NCI-H2171 treated with DMSO at 0.1 percent for 48 hours (cell line): ENCODE data around the gene COL5A3.
"Not testable (repeated sequence)": the region's sequence is repeated elsewhere in the genome, so short reads cannot be mapped to it uniquely, and the experiment has no call there.

ENCODE experiments used
- DNase-seq: peaks from one replicate; lab custom pipeline; 2025; lab: John Stamatoyannopoulos, UW

The COL5A3 gene

DNA sequence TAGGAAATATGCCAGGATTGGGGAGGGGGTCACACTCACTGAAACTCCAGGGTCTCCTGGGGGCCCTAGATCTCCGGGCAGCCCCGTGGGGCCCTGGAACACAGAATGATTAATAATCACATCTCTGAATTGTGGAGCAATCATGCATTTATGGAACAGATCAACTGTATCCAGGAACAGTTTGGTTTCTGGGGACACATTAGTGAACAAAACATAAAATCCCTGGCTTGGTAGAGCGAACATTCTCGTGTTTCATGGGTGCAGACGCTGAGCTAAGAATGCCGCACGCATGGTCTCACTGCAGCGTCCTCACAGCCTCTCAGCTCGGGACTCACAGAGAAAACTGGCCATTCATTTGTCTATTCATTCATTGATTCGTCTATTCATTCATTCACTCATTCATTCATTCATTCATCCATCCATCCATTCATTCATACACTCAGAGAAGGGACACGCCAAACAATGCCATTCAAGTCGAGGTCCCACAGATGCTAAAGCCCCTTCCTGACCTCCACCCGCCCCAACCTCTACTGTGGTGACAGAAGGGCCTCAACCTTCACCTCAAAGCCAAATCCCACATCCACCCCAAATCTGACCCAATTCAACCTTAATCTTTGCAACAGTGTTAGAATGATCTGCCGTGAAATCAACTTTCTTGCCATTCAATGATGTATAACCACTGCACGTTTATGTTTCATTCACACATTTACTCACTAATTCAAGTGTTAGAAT lies 39.0 kb downstream of the COL5A3 start:
- no peak for DNase-seq

DNA sequence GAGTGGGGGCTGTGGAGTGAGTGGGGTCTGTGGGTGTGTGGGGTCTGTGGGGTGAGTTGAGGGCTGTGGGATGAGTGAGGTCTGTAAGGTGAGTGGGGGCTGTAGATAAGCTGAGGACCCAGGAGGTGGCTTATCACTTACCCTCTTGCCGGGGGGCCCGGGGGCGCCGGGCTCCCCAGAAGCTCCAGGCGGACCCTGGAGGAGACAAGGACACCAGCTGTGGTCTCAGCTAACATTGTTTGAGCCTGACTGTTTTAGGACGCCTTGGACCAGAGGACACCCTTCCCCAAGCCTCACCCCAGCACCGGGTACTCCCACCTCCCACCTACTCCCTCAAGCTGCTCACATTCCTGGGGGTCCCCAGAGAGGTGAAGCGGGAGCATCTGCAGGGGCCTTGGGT lies 39.8 kb downstream of the COL5A3 start:
- no peak for DNase-seq

DNA sequence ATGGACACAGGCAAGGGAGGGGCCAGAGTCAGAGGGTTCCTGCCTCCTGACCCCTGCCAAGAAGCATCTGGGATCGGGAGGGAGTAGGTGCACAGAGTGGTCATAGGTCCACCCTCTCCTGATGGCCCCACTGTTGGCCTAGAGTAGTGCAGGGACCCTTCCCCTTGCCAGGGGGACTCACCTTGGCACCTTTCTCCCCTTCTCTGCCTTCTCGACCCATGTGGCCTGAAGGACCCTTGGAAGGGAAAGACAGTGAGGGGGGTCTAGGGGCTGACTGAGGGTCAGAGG lies 40.7 kb downstream of the COL5A3 start:
- no peak for DNase-seq

DNA sequence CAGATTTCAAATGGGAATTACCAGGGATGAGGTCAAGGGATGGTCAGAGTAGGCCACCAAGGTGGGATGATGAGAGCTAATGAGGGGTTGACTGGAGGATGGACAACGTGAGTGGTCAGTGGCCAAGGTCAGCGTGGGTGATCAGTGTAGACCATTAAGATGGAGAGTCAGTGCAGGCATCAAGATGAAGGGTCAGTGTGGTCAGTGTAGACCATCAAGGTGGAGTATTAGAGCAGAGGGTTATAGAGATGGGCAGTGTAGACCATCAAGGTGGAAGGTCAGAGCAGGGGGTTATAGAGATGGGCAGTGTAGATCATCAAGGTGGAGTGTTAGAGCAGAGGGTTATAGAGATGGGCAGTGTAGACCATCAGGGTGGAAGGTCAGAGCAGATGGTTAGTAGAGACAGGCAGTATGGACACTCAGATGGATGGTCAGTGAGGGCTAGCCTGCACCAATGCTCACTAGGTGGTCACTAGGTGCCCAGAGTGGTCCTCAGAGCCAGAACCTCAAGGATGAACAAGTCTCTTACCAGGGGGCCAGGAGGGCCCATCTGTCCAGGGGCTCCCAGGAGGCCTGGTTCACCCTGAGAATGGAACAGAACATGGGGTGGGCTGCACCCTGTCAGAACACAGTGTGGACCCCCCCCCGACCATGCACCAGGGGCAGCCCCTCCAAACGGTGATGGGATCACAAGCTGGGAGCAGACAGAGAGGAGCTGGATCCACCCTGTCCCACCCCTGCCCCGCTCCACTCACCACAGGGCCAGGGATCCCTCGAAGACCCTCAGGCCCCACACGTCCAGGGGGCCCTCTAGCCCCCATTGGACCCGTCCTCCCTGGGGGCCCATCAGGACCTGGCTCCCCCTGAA lies 41.2 kb downstream of the COL5A3 start:
- no peak for DNase-seq

DNA sequence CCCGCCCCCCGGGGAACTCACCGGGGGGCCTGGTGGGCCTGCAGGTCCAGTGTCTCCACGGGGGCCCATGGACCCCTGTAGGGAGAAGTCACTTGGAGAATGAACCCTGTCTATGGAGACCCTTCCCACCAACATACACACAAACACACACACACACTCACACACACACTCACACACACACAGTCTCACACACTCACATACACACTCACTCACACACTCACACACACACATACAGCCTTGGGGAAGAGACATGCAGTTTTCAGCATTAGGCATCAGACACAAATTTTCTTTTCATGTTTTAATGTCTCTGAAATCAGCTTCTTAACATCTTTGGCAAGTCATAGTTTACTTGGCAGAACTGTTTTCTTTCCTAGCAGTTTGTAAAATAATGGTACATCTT lies 43.0 kb downstream of the COL5A3 start:
- DNase-seq, result no peak

DNA sequence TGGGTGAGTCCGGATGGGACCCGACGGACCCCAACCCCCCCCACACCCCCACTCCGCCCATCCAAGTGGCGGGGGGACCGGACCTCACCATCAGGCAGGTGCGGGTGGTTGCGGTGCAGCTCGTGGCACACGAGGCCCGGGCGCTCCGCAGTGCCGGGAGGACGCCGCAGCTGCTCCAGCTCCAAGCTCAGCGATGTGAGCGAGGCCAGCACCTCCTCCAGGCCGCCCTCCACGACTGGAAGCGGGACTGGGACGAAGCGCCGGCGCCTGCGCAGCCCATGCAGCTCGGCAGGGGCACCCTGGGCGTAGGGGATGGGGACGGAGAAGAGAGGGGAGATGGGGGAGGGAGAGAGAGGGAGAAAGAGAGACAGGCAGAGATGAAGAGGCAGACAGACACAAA lies 43.9 kb downstream of the COL5A3 start:
- DNase-seq, result no peak

DNA sequence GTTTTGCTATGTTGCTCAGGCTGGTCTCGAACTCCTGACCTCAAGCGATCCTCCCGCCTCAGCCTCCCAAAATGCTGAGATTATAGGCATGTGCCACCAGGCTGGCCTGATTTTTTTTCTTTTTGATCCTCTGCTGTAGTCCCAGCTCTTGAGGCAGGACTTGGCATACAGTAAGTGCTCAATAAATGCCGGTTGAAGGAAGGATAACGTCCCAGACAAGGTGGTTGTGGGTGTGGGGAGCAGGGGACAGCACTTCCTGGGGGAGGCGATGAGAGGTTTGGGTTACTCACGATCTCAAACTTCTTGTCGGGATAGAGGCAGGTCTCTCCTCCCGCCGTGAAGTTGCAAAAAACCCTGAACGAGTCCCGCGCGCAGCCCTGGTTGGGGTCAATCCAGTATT lies 44.3 kb downstream of the COL5A3 start:
- no peak for DNase-seq

DNA sequence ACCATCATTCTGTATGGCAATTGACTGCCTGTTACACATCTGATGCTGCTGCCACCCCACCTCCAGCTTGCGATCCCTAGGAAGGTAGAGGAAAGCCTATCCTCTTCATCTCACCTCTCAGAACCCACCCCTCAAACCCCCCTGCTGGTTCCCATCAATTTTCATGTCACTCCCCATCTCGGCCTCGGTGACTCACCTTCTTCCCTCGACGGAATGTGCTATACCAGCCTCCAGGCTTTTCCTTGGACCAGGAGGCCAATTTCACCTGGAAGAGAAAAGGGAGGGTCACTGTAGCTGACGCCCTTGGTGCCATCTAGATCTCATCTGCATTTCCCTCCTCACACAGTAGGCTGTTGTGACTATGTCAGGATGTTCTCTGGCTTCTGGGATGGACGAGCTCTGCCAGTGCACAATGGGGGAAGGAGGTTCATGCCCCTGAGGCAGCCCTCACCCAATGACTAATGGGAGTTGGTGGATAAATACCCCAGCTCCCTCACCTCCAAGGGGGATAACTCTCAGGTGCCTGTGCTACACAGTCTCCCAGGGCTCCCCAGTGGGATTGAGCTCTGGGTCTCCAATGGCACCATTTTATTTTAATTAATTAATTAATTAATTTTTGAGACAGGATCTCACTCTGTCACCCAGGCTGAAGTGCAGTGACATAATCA lies 47.5 kb downstream of the COL5A3 start:
- no peak for DNase-seq

DNA sequence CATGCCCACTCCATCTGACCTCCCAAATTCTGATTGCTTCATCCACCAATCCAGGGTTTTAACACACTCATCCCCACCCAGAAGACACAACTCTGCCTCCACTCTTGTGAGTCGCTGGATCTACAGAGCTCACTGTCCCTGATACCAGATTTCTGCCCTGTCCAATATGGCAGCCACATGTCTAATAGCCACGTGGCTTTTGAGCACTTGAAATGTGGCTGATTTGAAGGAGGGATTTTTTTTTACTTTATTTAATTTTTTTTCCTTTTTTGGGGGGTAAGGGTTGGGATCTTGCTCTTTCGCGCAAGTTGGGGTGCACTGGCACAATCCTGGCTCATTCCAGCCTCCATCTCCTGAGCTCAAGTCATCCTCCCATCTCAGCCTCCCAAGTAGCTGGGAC lies 49.2 kb downstream of the COL5A3 start:
- DNase-seq, result no peak

DNA sequence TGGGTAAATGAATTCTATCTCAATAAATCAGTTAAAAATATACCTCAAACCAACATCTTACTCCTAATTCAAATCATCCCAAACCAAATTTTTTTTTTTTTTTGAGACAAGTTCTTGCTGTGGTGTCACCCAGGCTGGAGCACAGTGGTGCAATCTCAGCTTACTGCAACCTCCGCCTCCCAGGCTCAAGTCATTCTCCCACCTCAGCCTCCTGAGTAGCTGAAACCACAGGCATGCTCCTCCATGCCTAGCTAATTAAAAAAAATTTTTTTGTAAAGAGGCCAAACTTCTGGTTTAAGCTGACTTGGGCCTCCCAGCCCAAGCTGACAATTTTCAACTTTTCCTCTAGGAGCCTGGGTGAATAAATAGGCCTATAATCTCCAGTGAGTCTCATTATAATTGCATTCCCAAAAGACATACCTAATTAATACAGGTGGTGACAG lies 51.9 kb downstream of the COL5A3 start:
- DNase-seq, result no peak

DNA sequence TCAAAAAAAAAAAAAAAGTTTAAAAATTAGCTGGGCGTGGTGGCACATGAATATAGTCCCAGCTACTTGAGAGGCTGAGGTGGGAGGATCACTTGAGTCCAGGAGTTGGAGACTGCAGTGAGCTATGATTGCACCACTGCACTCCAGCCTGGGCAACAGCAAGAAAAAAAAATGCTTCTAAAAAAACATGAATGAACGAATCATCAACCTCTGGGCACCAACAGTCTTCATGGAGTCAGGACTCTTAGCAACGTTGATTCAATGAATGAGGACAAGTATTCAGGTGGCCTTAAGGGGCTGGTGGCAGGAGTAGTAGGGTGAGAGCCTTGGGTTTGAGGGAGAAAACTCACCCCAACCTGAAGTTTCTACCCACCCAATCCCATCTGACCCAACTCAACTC lies 53.3 kb downstream of the COL5A3 start:
- no peak for DNase-seq

DNA sequence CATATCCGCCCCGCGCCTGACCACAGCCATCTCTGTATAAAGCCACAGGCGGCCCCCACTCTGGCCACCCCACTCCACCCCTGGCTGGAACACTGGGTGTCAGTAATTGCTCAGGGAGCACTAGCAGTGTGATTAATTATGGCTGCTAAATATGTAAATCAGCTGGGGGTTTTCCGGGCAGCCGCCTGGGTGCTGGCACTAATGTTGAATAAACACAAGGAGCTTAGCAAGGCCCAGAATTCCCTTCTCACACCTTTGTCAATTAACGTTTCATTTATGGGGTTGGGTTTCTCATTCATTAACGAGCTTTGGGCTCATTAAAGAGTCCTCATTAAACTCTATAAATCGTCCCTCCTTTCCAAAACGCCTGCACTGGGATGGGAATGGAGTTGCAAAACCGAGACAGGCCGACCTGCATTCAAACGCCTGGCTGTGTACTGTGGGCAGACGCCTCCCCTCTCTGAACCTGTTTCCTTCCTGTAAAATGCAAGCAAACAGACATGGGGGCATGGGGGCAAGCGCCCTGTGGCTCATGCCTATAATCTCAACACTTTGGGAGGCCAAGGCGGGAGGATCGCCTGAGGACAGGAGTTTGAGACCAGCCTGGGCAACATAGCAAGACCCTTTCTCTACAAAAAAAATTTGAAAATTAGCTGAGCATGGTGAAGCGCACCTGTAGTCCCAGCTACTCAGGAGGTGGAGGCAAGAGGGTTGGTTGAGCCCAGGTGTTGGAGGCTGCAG lies 56.3 kb downstream of the COL5A3 start:
- DNase-seq, result no peak

DNA sequence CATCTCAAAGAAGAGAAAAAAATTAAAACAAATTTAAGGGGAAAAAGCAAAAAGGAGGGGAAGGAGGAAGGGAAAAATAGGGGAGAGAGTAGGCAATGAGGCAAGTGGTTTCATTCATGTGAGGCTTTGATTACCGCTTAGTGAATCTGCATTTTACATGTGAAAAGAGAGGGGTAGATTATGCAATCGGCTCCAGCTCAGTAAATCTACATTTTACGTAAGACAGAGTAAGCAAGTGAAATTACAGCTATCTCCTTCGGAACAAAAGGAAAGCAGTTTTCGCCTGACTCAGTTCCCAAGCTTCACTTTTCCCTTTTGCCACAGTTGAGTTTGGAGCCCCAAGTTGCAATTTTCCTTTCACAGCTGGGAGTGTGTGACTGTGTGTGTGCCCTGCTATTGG lies 58.0 kb downstream of the COL5A3 start:
- no peak for DNase-seq

DNA sequence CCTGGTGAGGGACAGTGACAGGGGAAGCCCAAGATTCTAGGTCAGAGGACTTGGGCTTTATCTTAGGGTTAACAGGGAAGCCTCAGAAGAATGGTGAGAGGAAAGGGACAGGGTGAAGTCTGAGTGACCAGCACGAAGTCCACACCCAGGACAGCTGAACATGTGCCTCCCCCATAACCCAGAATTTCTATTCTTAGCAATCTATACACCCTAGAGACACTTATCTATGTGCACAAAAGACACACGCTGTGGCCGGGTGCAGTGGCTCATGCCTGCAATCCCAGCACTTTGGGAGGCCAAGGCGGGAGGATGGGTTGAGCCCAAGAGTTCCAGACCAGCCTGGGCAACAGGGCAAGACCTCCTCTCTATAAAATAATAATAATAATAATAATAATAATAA lies 62.9 kb downstream of the COL5A3 start:
- DNase-seq, result no peak

DNA sequence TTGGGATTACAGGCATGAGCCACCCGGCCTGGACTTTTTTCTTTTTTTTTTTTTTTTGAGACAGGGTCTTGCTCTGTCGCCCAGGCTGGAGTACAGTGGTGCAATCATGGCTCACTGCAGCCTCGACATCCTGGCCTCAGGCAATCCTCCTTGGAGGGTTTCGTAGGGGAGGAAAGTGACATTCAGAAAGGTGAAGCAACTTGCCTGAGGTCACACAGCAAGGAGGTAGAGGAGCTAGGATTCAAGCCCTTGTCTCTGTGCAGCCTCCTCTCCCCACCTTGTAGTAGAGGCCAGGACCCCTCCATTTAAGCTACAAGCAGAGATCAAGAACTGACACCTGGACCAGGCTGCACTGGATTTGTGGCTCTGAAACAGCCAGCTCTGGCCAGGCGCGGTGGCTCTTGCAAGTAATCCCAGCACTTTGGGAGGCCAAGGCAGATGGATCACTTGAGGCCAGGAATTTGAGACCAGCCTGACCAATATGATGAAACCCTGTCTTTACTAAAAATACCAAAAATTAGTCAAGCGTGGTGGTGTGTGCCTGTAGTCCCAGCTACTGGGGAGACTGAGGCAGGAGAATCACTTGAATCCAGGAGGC lies 63.7 kb downstream of the COL5A3 start:
- not testable (repeated sequence) for DNase-seq

DNA sequence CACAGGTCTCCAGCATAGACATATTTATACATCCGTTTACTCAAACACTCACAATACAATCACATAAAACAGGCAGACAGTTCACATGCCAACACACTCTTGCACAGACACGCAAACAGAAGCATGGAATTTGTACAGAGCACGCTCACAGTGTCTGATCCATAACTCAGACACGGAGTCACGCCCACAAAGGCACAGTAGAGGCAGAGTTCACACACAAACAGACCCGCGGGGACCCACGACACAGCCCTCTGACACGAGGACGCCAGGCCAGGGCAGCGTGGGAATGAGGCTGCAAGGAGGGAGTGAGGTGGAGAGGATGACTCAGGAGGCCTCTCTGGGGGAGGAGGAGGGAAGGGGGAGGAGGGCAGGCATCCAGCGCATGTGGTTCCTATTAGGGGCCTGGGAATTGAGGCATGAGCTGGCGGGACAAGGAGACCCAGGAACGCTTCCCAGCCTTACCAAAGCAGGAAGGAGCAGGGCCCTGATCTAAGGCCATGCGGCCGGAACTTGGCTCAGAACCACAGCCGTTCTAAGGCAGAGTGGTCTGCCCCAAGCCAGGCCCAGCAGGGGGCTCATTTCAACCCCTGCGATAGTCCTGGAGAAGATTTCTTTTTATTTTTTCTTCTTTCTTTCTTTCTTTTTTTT lies 64.9 kb downstream of the COL5A3 start:
- DNase-seq, result no peak

DNA sequence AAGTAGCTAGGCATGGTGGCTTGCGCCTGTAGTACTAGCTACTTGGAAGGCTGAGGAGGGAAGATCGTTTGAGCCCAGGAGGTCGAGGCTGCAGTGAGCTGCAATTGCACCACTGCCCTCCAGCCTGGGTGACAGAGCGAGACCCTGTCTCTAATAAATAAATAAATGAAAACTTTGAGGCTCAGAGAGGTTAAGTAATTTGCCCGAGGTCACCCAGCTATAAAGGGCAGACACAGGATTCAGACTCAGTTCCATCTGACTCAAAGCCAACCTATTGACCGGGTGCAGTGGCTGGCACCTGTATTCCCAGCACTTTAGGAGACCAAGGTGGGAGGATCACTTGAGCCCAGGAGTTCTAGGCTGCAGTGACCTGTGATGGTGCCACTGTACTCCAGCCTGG lies 66.6 kb downstream of the COL5A3 start:
- no peak for DNase-seq

DNA sequence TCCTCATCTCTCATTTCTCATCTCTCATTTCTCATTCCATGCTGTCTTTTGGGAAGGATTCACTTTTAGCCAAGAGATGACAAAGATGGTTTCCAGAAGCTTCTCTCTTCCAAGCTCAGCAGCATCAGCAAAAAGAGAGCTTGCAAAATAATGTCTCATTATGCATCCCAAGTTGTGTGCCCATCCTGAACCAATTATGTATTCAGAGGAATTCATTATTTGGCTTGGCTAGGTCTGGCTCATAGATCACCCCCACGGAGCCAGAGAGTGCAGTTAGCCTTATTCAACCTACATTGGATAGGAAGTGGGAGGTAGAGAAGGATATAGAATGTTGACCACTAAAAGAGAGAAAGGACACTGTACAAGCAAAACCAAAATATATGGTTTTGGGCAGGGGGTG lies 68.6 kb downstream of the COL5A3 start:
- no peak for DNase-seq

DNA sequence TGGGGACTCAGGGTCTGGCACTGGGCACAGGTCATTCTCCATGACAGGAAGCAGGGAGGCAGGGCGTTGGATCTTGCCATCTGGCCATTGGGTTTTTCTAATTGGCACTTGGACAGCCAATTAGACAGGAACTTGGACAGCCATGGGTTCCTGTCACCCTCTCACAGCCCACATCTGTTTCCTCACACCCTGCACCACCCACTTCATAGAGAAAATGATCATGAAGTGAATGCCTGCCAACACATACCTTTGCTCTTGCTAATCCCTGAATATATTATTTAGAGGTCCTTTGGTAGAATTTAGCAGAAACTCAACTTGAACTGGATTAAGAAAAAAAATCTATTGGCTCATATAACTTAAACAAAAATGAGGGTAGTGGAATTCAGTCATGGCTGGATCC lies 69.1 kb downstream of the COL5A3 start:
- no peak for DNase-seq

DNA sequence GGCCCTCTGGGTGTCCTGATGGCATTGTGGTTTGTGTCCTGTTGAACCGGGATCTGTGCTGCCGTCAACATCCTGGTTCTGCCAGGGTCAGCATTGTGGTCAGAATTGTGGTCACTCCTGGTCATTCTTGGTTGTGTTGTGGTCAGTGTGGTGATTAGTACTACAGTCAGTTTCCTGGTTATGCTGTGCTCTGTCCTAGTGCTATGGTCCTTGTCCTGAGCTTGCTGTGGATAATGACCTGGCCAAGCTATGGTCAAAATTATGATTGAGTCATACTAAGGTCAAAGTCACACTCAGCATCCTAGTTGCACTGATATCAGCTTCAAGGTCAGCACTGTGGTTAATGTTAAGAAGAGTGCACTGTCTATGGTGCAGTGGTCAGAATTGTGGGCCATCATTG lies 69.5 kb downstream of the COL5A3 start:
- DNase-seq, result no peak

DNA sequence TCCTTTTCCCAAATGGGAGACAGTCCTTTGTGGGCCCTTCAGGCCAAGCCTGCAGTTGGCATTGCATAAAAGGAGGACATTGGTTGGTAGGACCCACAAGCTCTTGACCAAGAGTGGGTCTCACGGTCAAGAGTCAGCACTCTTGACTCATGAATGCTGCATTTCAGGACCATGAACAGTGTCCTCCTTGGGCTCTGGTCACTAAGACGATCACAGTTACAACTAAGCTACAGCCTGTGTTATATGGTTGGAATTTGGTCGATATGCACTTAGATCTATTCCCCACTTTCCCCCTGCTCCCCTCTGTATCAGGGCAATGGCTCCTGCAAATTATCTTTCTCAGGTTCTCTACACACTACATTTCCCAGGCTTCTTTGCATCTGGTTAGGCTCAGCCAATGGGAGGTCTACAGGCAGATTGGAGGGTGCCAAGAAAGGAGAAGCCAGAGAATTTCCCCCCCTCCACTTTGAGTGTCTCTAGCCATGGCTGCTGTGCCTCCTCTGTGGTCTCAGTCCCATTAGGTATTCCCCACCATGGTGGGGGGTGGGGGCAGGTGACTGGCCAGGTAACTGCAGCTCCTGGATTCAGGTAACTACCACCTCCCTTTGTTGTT lies 70.9 kb downstream of the COL5A3 start:
- DNase-seq, result no peak
